ENCODE results near the gene ETS1.

The ETS1 gene

DNA sequence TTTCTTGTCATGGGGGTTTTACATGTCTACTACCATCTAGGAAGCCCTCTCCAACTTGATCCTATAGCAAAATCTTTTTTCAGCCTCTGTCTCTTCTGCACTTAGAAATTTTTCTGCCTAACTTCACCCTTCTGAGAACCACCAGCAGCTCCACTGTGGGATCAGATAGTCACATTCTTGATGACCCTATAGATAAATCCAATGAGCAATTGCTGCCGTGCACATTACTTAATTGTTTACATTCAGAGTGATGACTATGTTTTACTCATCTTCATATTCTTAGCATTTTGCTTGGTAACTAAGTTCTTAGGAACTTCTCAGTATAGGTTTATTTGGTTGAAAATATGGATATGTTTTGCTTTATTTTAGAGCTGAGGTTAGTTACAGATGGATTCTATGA lies 12.4 kb upstream of the ETS1 start:
- Histone ChIP-seq H3K4me1 (ENCODE audit: control insufficient read depth, insufficient read depth, low read length) (peaks cover 3% of the 10 kb centered on the region), H3K4me3 (ENCODE audit: low read depth, low read length) (no peak overlapping the region), H3K27ac (ENCODE audit: extremely low read depth, low read depth, low read length) (no peak overlapping the region), H3K9me3 (ENCODE audit: control insufficient read depth, insufficient read depth, low read depth, low read length) (no peaks in the 10 kb centered on the region), H3K36me3 (ENCODE audit: control insufficient read depth in 2 of 2, insufficient read depth in 1 of 2, low read length in 2 of 2) (no peaks in the 10 kb centered on the region)
- TF ChIP-seq, protein P1, sequence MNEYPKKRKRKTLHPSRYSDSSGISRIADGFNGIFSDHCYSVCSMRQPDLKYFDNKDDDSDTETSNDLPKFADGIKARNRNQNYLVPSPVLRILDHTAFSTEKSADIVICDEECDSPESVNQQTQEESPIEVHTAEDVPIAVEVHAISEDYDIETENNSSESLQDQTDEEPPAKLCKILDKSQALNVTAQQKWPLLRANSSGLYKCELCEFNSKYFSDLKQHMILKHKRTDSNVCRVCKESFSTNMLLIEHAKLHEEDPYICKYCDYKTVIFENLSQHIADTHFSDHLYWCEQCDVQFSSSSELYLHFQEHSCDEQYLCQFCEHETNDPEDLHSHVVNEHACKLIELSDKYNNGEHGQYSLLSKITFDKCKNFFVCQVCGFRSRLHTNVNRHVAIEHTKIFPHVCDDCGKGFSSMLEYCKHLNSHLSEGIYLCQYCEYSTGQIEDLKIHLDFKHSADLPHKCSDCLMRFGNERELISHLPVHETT (tag by site-specific recombination; IDR thresholded peaks at IDR 0.05) = no peak
- no peak for TF ChIP-seq ZNF169 (tag by site-specific recombination; IDR thresholded peaks at IDR 0.05)
- no peak for TF ChIP-seq ZBTB7A (tag by site-specific recombination; IDR thresholded peaks at IDR 0.05; ENCODE audit: low read depth)
- CTCF ChIA-PET = interaction anchor here (1.1 to 1.2 kb wide), 2 partner anchors 31 to 46 kb away, joined by 3 to 5 read pairs; no protein-coding TSS in a partner anchor
- POLR2A ChIA-PET = no interaction called here

DNA sequence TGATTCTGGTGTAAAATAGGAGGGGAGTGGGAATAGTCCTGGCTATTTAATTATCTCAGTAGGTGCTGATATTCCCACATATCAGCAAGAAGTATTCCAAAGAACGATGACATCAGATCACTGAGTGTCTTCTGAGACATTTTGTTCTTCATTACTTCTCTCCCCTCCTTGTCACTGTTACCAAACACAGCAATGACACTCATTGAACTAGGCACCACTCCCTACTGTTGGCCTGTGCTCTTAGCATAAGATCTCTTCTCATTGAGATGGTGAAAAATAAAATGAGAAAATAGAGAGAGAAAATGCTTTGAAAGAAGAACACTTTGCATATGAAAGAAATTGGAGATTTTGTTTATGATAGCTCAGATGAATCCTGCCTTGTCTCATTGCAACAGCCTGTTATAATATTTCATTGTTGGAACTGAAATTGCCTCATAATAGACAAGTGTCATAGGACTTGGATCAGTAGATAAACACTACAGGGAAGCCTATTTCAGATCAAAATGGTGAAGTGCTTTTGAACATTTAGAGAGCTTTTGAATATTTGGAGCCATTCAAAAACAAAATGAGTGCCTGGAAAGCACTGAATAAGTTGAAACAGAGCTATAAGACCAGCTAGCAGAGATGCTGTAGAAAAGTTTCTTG lies 11.3 kb upstream of the ETS1 start:
- ChIA-PET POLR2A (no interaction called here), CTCF (interaction anchor here (0.7 kb wide), 1 partner anchor 310 kb away, joined by 5 read pairs; no protein-coding TSS in a partner anchor)

DNA sequence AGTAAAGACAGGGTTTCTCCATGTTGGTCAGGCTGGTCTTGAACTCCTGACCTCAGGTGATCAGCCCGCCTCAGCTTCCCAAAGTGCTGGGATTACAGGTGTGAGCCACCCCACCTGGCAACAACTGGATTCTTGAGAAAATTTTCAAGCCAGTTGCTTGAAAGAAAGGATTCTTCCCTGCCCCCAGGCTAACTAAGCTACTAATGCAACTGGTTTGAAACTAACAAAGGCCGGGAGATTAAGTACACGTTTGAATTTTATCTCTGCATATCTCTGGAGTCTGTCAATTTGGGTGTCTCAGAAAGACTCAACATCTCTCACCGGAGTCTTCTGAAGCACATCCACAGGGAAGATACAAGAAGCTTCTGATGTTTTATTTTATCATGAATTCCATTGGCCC lies 10.7 kb upstream of the ETS1 start:
- Histone ChIP-seq H3K36me3 (ENCODE audit: control insufficient read depth in 2 of 2, insufficient read depth in 1 of 2, low read length in 2 of 2) (no peaks in the 10 kb centered on the region), H3K27ac (ENCODE audit: extremely low read depth, low read depth, low read length) (no peak overlapping the region), H3K4me3 (ENCODE audit: low read depth, low read length) (no peak overlapping the region), H3K9me3 (ENCODE audit: control insufficient read depth, insufficient read depth, low read depth, low read length) (no peaks in the 10 kb centered on the region), H3K4me1 (ENCODE audit: control insufficient read depth, insufficient read depth, low read length) (peaks cover 10% of the 10 kb centered on the region)
- ChIA-PET CTCF (interaction anchor here (0.6 kb wide), 1 partner anchor 28 kb away, joined by 3 read pairs; no protein-coding TSS in a partner anchor), POLR2A (no interaction called here)
- TF ChIP-seq, protein P2, sequence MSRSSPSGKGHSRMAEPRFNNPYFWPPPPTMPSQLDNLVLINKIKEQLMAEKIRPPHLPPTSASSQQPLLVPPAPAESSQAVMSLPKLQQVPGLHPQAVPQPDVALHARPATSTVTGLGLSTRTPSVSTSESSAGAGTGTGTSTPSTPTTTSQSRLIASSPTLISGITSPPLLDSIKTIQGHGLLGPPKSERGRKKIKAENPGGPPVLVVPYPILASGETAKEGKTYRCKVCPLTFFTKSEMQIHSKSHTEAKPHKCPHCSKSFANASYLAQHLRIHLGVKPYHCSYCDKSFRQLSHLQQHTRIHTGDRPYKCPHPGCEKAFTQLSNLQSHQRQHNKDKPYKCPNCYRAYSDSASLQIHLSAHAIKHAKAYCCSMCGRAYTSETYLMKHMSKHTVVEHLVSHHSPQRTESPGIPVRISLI (tag by site-specific recombination; IDR thresholded peaks at IDR 0.05) = no peak
- TF ChIP-seq, protein P3, sequence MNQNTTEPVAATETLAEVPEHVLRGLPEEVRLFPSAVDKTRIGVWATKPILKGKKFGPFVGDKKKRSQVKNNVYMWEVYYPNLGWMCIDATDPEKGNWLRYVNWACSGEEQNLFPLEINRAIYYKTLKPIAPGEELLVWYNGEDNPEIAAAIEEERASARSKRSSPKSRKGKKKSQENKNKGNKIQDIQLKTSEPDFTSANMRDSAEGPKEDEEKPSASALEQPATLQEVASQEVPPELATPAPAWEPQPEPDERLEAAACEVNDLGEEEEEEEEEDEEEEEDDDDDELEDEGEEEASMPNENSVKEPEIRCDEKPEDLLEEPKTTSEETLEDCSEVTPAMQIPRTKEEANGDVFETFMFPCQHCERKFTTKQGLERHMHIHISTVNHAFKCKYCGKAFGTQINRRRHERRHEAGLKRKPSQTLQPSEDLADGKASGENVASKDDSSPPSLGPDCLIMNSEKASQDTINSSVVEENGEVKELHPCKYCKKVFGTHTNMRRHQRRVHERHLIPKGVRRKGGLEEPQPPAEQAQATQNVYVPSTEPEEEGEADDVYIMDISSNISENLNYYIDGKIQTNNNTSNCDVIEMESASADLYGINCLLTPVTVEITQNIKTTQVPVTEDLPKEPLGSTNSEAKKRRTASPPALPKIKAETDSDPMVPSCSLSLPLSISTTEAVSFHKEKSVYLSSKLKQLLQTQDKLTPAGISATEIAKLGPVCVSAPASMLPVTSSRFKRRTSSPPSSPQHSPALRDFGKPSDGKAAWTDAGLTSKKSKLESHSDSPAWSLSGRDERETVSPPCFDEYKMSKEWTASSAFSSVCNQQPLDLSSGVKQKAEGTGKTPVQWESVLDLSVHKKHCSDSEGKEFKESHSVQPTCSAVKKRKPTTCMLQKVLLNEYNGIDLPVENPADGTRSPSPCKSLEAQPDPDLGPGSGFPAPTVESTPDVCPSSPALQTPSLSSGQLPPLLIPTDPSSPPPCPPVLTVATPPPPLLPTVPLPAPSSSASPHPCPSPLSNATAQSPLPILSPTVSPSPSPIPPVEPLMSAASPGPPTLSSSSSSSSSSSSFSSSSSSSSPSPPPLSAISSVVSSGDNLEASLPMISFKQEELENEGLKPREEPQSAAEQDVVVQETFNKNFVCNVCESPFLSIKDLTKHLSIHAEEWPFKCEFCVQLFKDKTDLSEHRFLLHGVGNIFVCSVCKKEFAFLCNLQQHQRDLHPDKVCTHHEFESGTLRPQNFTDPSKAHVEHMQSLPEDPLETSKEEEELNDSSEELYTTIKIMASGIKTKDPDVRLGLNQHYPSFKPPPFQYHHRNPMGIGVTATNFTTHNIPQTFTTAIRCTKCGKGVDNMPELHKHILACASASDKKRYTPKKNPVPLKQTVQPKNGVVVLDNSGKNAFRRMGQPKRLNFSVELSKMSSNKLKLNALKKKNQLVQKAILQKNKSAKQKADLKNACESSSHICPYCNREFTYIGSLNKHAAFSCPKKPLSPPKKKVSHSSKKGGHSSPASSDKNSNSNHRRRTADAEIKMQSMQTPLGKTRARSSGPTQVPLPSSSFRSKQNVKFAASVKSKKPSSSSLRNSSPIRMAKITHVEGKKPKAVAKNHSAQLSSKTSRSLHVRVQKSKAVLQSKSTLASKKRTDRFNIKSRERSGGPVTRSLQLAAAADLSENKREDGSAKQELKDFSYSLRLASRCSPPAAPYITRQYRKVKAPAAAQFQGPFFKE (tag by site-specific recombination; IDR thresholded peaks at IDR 0.05; ENCODE audit: borderline replicate concordance) = no peak
- no peak for TF ChIP-seq ZNF324 (tag by site-specific recombination; IDR thresholded peaks at IDR 0.05)
- no peak for TF ChIP-seq ZNF202 (tag by site-specific recombination; IDR thresholded peaks at IDR 0.05; ENCODE audit: borderline replicate concordance)
- TF ChIP-seq, protein P4, sequence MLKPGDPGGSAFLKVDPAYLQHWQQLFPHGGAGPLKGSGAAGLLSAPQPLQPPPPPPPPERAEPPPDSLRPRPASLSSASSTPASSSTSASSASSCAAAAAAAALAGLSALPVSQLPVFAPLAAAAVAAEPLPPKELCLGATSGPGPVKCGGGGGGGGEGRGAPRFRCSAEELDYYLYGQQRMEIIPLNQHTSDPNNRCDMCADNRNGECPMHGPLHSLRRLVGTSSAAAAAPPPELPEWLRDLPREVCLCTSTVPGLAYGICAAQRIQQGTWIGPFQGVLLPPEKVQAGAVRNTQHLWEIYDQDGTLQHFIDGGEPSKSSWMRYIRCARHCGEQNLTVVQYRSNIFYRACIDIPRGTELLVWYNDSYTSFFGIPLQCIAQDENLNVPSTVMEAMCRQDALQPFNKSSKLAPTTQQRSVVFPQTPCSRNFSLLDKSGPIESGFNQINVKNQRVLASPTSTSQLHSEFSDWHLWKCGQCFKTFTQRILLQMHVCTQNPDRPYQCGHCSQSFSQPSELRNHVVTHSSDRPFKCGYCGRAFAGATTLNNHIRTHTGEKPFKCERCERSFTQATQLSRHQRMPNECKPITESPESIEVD (tag by site-specific recombination; IDR thresholded peaks at IDR 0.05) = no peak
- TF ChIP-seq, protein P5, sequence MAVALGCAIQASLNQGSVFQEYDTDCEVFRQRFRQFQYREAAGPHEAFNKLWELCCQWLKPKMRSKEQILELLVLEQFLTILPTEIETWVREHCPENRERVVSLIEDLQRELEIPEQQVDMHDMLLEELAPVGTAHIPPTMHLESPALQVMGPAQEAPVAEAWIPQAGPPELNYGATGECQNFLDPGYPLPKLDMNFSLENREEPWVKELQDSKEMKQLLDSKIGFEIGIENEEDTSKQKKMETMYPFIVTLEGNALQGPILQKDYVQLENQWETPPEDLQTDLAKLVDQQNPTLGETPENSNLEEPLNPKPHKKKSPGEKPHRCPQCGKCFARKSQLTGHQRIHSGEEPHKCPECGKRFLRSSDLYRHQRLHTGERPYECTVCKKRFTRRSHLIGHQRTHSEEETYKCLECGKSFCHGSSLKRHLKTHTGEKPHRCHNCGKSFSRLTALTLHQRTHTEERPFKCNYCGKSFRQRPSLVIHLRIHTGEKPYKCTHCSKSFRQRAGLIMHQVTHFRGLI (tag by site-specific recombination; IDR thresholded peaks at IDR 0.05) = no peak
- no peak for TF ChIP-seq ZNF175 (tag by site-specific recombination; IDR thresholded peaks at IDR 0.05)
- TF ChIP-seq, protein P6, sequence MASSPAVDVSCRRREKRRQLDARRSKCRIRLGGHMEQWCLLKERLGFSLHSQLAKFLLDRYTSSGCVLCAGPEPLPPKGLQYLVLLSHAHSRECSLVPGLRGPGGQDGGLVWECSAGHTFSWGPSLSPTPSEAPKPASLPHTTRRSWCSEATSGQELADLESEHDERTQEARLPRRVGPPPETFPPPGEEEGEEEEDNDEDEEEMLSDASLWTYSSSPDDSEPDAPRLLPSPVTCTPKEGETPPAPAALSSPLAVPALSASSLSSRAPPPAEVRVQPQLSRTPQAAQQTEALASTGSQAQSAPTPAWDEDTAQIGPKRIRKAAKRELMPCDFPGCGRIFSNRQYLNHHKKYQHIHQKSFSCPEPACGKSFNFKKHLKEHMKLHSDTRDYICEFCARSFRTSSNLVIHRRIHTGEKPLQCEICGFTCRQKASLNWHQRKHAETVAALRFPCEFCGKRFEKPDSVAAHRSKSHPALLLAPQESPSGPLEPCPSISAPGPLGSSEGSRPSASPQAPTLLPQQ (tag by site-specific recombination; IDR thresholded peaks at IDR 0.05) = no peak
- TF ChIP-seq, protein P7, sequence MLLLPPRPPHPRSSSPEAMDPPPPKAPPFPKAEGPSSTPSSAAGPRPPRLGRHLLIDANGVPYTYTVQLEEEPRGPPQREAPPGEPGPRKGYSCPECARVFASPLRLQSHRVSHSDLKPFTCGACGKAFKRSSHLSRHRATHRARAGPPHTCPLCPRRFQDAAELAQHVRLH (tag by site-specific recombination; IDR thresholded peaks at IDR 0.05) = no peak

More for the DNA sequence above, 11.3 kb upstream of the ETS1 start:
- no peak overlapping the region for H3K4me3 ChIP-seq (ENCODE audit: low read depth, low read length)
- no peaks in the 10 kb centered on the region for H3K36me3 ChIP-seq (ENCODE audit: control insufficient read depth in 2 of 2, insufficient read depth in 1 of 2, low read length in 2 of 2)
- no peak for TF ChIP-seq ZNF561 (tag by site-specific recombination; IDR thresholded peaks at IDR 0.05; ENCODE audit: borderline replicate concordance)
- TF ChIP-seq ZNF596 (tag by site-specific recombination; IDR thresholded peaks at IDR 0.05) = no peak
- TF ChIP-seq ZFP41 (tag by site-specific recombination; IDR thresholded peaks at IDR 0.05; ENCODE audit: borderline replicate concordance) = no peak
- no peak for TF ChIP-seq ZNF76 (tag by site-specific recombination; IDR thresholded peaks at IDR 0.05; ENCODE audit: borderline replicate concordance, low read depth)
- no peak for TF ChIP-seq ZNF621 (tag by site-specific recombination; IDR thresholded peaks at IDR 0.05)
- TF ChIP-seq GLI4 (tag by site-specific recombination; IDR thresholded peaks at IDR 0.05) = no peak
- no peak overlapping the region for H3K27ac ChIP-seq (ENCODE audit: extremely low read depth, low read depth, low read length)
- no peaks in the 10 kb centered on the region for H3K9me3 ChIP-seq (ENCODE audit: control insufficient read depth, insufficient read depth, low read depth, low read length)
- H3K4me1 ChIP-seq (ENCODE audit: control insufficient read depth, insufficient read depth, low read length) = peaks cover 9% of the 10 kb centered on the region

All from HEK293 (cell line).